ENCODE data around the gene CUX1.

GRCh38 chr7:102068846-102069245 lies 251.4 kb downstream of the CUX1 start:
- TF ChIP-seq POLR2AphosphoS5 (IDR thresholded peaks at IDR 0.05; ENCODE audit: low read depth, low read length) (no peak), POLR2A (IDR thresholded peaks at IDR 0.05; ENCODE audit: low read depth, low read length) (no peak)

Data from GM12892 (cell line).